Measurements from ENCODE around the gene PFN3. TPM values are rescaled to one million over a fixed set of nuclear protein-coding genes. Genes with fewer than 3 reads are reported as not detected.
A peak's percentile ranks its signal among the peaks of the same experiment; 100 is the strongest.

Gene PFN3
- total RNA-seq, 1 experiment from 2014 or later = not detected

GRCh38 chr5:177365845-177366527, 34.5 kb downstream of the PFN3 start:
- no TSS peak for BruUV-seq (replicated peaks)
- TF ChIP-seq CTCF (IDR thresholded peaks at IDR 0.05; ENCODE audit: insufficient read depth in 1 of 2, low read depth in 1 of 2, low read length in 1 of 2, severe bottlenecking in 1 of 2, unreplicated experiment in 1 of 2) = no peak
- H3K4me1 ChIP-seq = peaks cover 9% of the 10 kb centered on the region; the same call in 1 of the 2 replicates
- no peaks in the 10 kb centered on the region for H3K36me3 Mint-ChIP-seq (ENCODE audit: insufficient read depth, unreplicated experiment)
- peaks cover 24% of the 10 kb centered on the region for H3K4me1 Mint-ChIP-seq (ENCODE audit: low read depth, unreplicated experiment)
- H3K9me3 Mint-ChIP-seq (ENCODE audit: unreplicated experiment) = no peaks in the 10 kb centered on the region
- peak overlapping the region; percentile 5 for H3K27ac Mint-ChIP-seq (ENCODE audit: unreplicated experiment)
- no peaks in the 10 kb centered on the region for H3K27me3 ChIP-seq (replicated peaks; ENCODE audit: control insufficient read depth, insufficient read depth, low read length)
- H3K9me3 ChIP-seq = no peaks in the 10 kb centered on the region
- intact Hi-C loops (cut with micrococcal nuclease; ENCODE audit: unreplicated experiment) = no loop called here
- CTCF ChIA-PET = interaction anchor here (0.6 to 1.1 kb wide), 3 partner anchors 25 to 89 kb away, joined by 3 read pairs; no protein-coding TSS in a partner anchor
- H3K36me3 ChIP-seq (ENCODE audit: control insufficient read depth, insufficient read depth, low read length) = no peaks in the 10 kb centered on the region
- no peak overlapping the region for H3K4me3 ChIP-seq (ENCODE audit: low read depth, low read length)
- no peaks in the 10 kb centered on the region for H3K27me3 Mint-ChIP-seq (ENCODE audit: insufficient read depth, unreplicated experiment)
- no peak overlapping the region for H3K4me3 Mint-ChIP-seq (ENCODE audit: unreplicated experiment)
- DNase-seq = no peak
- POLR2A ChIA-PET = interaction anchor here (1.9 kb wide), 1 partner anchor 14 kb away, joined by 5 read pairs; the partner anchor contains the start of gene LMAN2

GRCh38 chr5:177364159-177364962, 36.1 kb downstream of the PFN3 start:
- DNase-seq = no peak
- H3K9me3 ChIP-seq = no peaks in the 10 kb centered on the region
- ChIA-PET CTCF (interaction anchor here (0.5 to 1.3 kb wide), 3 partner anchors 11 to 40 kb away, joined by 3 to 6 read pairs (median 5); no protein-coding TSS in a partner anchor), POLR2A (interaction anchor here (1.1 kb wide), 1 partner anchor 15 kb away, joined by 3 read pairs; no protein-coding TSS in a partner anchor)
- Mint-ChIP-seq H3K4me3 (ENCODE audit: unreplicated experiment) (no peak overlapping the region), H3K27me3 (ENCODE audit: insufficient read depth, unreplicated experiment) (no peaks in the 10 kb centered on the region), H3K36me3 (ENCODE audit: insufficient read depth, unreplicated experiment) (no peaks in the 10 kb centered on the region), H3K27ac (ENCODE audit: unreplicated experiment) (no peak overlapping the region), H3K4me1 (ENCODE audit: low read depth, unreplicated experiment) (peaks cover 21% of the 10 kb centered on the region), H3K9me3 (ENCODE audit: unreplicated experiment) (no peaks in the 10 kb centered on the region)
- no TSS peak for BruUV-seq (replicated peaks)
- no peaks in the 10 kb centered on the region for H3K27me3 ChIP-seq (replicated peaks; ENCODE audit: control insufficient read depth, insufficient read depth, low read length)
- intact Hi-C loops (cut with micrococcal nuclease; ENCODE audit: unreplicated experiment) = no loop called here
- TF ChIP-seq CTCF (IDR thresholded peaks at IDR 0.05; ENCODE audit: insufficient read depth in 1 of 2, low read depth in 1 of 2, low read length in 1 of 2, severe bottlenecking in 1 of 2, unreplicated experiment in 1 of 2) = no peak
- no peaks in the 10 kb centered on the region for H3K4me1 ChIP-seq
- H3K36me3 ChIP-seq (ENCODE audit: control insufficient read depth, insufficient read depth, low read length) = no peaks in the 10 kb centered on the region
- no peak overlapping the region for H3K4me3 ChIP-seq (ENCODE audit: low read depth, low read length)

- Mint-ChIP-seq H3K4me3 (ENCODE audit: unreplicated experiment) (peak overlapping the region; percentile 88), H3K4me1 (ENCODE audit: low read depth, unreplicated experiment) (peaks cover 13% of the 10 kb centered on the region), H3K27ac (ENCODE audit: unreplicated experiment) (no peak overlapping the region), H3K27me3 (ENCODE audit: insufficient read depth, unreplicated experiment) (no peaks in the 10 kb centered on the region), H3K36me3 (ENCODE audit: insufficient read depth, unreplicated experiment) (no peaks in the 10 kb centered on the region), H3K9me3 (ENCODE audit: unreplicated experiment) (no peaks in the 10 kb centered on the region)
- Histone ChIP-seq H3K4me1 (no peaks in the 10 kb centered on the region), H3K36me3 (ENCODE audit: control insufficient read depth, insufficient read depth, low read length) (no peaks in the 10 kb centered on the region), H3K4me3 (ENCODE audit: low read depth, low read length) (peak overlapping the region; percentile 60), H3K27me3 (replicated peaks; ENCODE audit: control insufficient read depth, insufficient read depth, low read length) (no peaks in the 10 kb centered on the region), H3K9me3 (no peaks in the 10 kb centered on the region)
- no peak for TF ChIP-seq CTCF (IDR thresholded peaks at IDR 0.05; ENCODE audit: insufficient read depth in 1 of 2, low read depth in 1 of 2, low read length in 1 of 2, severe bottlenecking in 1 of 2, unreplicated experiment in 1 of 2)
- no peak for DNase-seq
- CTCF ChIA-PET = interaction anchor here (0.7 to 1.3 kb wide), 4 partner anchors 27 to 296 kb away, joined by 3 to 5 read pairs (median 4); no protein-coding TSS in a partner anchor
- intact Hi-C loops (cut with micrococcal nuclease; ENCODE audit: unreplicated experiment) = no loop called here
- no TSS peak for BruUV-seq (replicated peaks)
- POLR2A ChIA-PET = interaction anchor here (0.6 to 1.1 kb wide), 3 partner anchors 16 to 63 kb away, joined by 3 to 14 read pairs (median 4); no protein-coding TSS in a partner anchor
These were observed 36.9 kb downstream of the PFN3 start for GRCh38 chr5:177363565-177363964.
